ENCODE measurements around the gene PFDN5. TPM values are rescaled to one million over a fixed set of nuclear protein-coding genes. Genes with fewer than 3 reads are reported as not detected.

Gene PFDN5
- total and polyA plus RNA-seq, 12 donors = 307 to 1,216 (median 356) TPM

DNA sequence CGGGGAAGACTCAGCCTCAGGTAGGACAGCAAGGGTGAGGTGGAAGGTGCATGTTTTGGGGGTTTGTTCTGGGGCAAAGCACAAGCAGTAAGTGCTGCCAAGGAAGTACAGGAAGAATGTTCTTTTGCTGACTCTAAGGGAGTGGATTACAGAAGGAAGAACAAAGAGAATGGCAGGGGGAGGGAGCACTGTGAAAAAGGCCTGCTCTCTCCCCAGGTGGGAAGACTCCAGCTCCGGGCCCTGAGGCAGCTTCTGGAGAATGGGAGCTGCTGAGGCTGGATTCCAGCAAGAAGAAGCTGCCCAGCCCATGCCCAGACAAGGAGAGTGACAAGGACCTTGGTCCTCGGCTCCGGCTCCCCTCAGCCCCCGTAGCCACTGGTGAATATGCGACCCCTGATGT, 7.0 kb upstream of the PFDN5 start:
- H3K4me3 ChIP-seq = no peak overlapping the region
- H3K9me3 ChIP-seq = no peaks in the 10 kb centered on the region
- TF ChIP-seq, protein P1, sequence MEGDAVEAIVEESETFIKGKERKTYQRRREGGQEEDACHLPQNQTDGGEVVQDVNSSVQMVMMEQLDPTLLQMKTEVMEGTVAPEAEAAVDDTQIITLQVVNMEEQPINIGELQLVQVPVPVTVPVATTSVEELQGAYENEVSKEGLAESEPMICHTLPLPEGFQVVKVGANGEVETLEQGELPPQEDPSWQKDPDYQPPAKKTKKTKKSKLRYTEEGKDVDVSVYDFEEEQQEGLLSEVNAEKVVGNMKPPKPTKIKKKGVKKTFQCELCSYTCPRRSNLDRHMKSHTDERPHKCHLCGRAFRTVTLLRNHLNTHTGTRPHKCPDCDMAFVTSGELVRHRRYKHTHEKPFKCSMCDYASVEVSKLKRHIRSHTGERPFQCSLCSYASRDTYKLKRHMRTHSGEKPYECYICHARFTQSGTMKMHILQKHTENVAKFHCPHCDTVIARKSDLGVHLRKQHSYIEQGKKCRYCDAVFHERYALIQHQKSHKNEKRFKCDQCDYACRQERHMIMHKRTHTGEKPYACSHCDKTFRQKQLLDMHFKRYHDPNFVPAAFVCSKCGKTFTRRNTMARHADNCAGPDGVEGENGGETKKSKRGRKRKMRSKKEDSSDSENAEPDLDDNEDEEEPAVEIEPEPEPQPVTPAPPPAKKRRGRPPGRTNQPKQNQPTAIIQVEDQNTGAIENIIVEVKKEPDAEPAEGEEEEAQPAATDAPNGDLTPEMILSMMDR (IDR thresholded peaks at IDR 0.05) = no peak
- no peaks in the 10 kb centered on the region for H3K27me3 ChIP-seq
- H3K27ac ChIP-seq = no peak overlapping the region
- intact Hi-C loops (cut with DNase I) = loop anchor here in 4 of 10 donors (1.0 to 5.0 kb wide), 4 partner anchors 36 to 131 kb away; a partner anchor contains a TSS
- no peak for DNase-seq
- H3K4me1 ChIP-seq = peaks cover 0 to 7% (median 0%) of the 10 kb centered on the region in 9 donors
- H3K36me3 ChIP-seq = peaks cover 0 to 41% (median 0%) of the 10 kb centered on the region in 9 donors
- peak in 2 of 8 donors; percentile 3 to 9 for ATAC-seq
- 94 to 95% methylated on average over 6 of the region's 6 CpGs for WGBS, 2 donors

DNA sequence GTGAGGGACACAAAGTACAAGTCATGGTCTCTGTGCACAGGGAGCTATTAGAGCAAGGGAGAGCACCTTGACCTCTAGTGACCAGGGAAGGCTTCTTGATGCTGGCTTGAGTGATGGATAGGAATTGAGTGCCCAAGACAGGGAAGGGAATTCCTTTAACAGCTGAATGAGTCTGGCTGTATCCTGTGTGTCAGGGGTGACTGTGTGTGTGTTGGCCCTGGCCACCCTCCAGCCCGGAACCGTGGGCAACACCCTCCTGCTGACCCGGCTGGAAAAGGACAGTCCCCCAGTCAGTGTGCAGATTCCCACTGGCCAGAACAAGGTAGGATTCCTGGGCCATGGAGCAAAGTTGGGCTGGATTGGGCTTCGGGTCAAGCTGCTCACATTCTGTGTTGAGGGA, 5.5 kb upstream of the PFDN5 start:
- ATAC-seq = no peak
- Histone ChIP-seq H3K4me3 (no peak overlapping the region), H3K27ac (no peak overlapping the region), H3K4me1 (peaks cover 0 to 11% (median 5%) of the 10 kb centered on the region in 9 donors), H3K9me3 (no peaks in the 10 kb centered on the region), H3K36me3 (peaks cover 0 to 28% (median 0%) of the 10 kb centered on the region in 9 donors), H3K27me3 (no peaks in the 10 kb centered on the region)
- intact Hi-C loops (cut with DNase I) = loop anchor here in 4 of 10 donors (5.0 to 10.0 kb wide), 4 partner anchors 38 to 215 kb away; partner anchors contain the start of gene SPRYD3 (in 1 of the 4)
- no peak for DNase-seq
- TF ChIP-seq, protein P1 (IDR thresholded peaks at IDR 0.05) = no peak
- 76 to 88% methylated on average over 4 of the region's 4 CpGs for WGBS, 2 donors

DNA sequence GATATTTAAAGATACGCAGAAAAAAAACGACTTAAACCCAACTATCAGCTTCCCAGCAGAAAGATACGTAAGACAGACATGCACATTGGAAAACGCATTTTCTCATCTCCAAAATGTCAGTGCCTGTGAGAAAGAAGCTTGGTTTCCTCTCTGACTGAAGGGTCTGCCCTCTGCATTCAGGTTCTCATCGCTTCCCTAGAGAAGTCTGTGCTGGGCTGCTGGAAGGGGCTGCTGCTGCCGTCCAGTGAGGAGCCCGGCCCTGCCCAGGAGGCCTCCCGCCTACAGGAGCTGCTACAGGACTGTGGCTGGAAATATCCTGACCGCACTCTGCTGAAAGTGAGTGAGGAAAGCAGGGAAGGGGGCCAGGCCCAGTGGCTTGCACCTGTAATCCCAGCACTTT, 4.7 kb upstream of the PFDN5 start:
- Histone ChIP-seq H3K4me3 (no peak overlapping the region), H3K27me3 (no peaks in the 10 kb centered on the region), H3K36me3 (peaks cover 0 to 23% (median 0%) of the 10 kb centered on the region in 9 donors), H3K4me1 (peaks cover 0 to 13% (median 8%) of the 10 kb centered on the region in 9 donors), H3K9me3 (no peaks in the 10 kb centered on the region), H3K27ac (no peak overlapping the region)
- TF ChIP-seq, protein P1 (IDR thresholded peaks at IDR 0.05) = no peak
- WGBS, 2 donors = 93 to 94% methylated on average over 9 of the region's 9 CpGs
- ATAC-seq = no peak
- no peak for DNase-seq
- intact Hi-C loops (cut with DNase I) = loop anchor here in 1 of 10 donors (10.0 kb wide), 1 partner anchor 216 kb away; the partner anchor contains the start of gene SPRYD3

DNA sequence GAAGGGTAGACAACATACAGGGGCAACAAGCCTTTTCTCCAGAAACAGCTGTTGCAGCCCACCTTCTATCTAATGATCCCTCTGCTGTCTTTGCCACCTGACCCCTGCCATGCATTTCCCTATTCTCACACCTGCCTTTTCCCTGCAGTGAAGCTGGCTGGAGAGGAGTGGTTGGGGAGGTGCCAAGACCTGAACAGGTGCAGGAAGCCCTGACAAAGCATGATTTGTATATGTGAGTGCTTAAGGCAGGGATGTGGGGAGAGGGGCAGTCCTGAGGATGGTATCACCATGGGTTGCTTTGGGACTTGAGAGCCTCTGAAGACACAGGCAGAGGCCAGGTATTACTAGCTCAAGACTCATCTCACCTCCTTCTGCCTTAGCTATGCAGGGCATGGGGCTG, 2.9 kb upstream of the PFDN5 start:
- Histone ChIP-seq H3K4me1 (peaks cover 5 to 27% (median 23%) of the 10 kb centered on the region in 9 donors), H3K27ac (no peak overlapping the region), H3K36me3 (peaks cover 0 to 28% (median 0%) of the 10 kb centered on the region in 9 donors), H3K9me3 (no peaks in the 10 kb centered on the region), H3K4me3 (no peak overlapping the region), H3K27me3 (no peaks in the 10 kb centered on the region)
- TF ChIP-seq, protein P1 (IDR thresholded peaks at IDR 0.05) = no peak
- intact Hi-C loops (cut with DNase I) = loop anchor here in 1 of 10 donors (10.0 kb wide), 1 partner anchor 218 kb away; the partner anchor contains the start of gene SPRYD3
- ATAC-seq (no peak), DNase-seq (no peak)

Data from heart right ventricle (tissue), 16 donors.